Upper lobe of right lung (tissue), 1 donor: ENCODE data around the gene COASY. TPM values are rescaled to one million over a fixed set of nuclear protein-coding genes. Genes with fewer than 3 reads are reported as not detected.

ENCODE experiments used
- ATAC-seq: fragments of 200-7000 bp; cut with Tn5 transposase; one replicate; pipeline ENCODE4 v1.9.1; 2020; ENCODE audit warnings: mild to moderate bottlenecking, moderate library complexity
- DNase-seq: peaks from one replicate; pipeline ENCODE4 v3.0.0-alpha.2; 2020
- H3K27ac ChIP-seq: fragments of 200-600 bp; one replicate; pipeline ENCODE4 v1.8.0; 2022
- H3K27me3 ChIP-seq: fragments of 200-600 bp; one replicate; pipeline ENCODE4 v1.8.0; 2022; ENCODE audit warnings: mild to moderate bottlenecking
- H3K36me3 ChIP-seq: fragments of 200-600 bp; one replicate; pipeline ENCODE4 v1.8.0; 2022
- H3K4me1 ChIP-seq: fragments of 200-600 bp; one replicate; pipeline ENCODE4 v1.8.0; 2022
- H3K4me3 ChIP-seq: fragments of 200-600 bp; one replicate; pipeline ENCODE4 v1.8.0; 2022; ENCODE audit warnings: mild to moderate bottlenecking
- H3K9me3 ChIP-seq: fragments of 200-600 bp; one replicate; pipeline ENCODE4 v1.8.0; 2022
- intact Hi-C: fragments of 100-400 bp; cut with DNase I; formaldehyde crosslinking; loops from one replicate; pipeline ENCODE4 v1.11.0; 2022
- total RNA-seq: library from RNA; stranded (reverse); fragmentation: NEBNext Ultra II Directional; extraction: Animal tissue kit (Norgen Biotek cat#: 25700); gene quantifications from one replicate; pipeline ENCODE4 v1.2.1, GENCODE V29; 2021
- TF ChIP-seq, protein P1 (sequence below): fragments of 200-600 bp; IDR thresholded peaks from one replicate; pipeline ENCODE4 v1.8.0; 2022; ENCODE audit warnings: antibody characterized with exemption
- donor health status: DM: no; HTN: yes; CAD: no; lungs with severe emphysema.

The COASY gene
- total RNA-seq, 1 donor from 2014 or later = 63.3 TPM

DNA sequence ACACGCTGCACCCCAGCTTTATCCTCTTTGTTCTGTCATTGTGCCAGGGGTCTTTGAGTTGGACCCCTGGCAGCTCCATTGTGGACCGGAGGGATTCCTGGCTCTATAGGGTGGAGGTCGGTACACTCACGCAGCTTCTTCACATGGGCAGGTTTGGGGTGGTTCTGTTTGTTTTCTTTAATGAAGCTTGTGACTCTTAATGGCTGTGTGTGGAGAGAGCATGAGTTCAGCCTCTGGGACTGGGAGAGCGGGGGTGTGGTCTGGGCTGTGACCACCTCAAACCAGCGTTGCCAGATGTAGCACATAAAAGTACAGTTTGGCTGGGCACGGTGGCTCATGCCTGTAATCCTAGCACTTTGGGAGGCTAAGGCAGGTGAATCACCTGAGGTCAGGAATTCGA lies 47.1 kb upstream of the COASY start:
- Histone ChIP-seq H3K9me3 (no peaks in the 10 kb centered on the region), H3K27ac (no peak overlapping the region), H3K4me3 (no peak overlapping the region), H3K36me3 (peaks cover 36% of the 10 kb centered on the region), H3K27me3 (no peaks in the 10 kb centered on the region), H3K4me1 (peaks cover 44% of the 10 kb centered on the region)
- TF ChIP-seq, protein P1, sequence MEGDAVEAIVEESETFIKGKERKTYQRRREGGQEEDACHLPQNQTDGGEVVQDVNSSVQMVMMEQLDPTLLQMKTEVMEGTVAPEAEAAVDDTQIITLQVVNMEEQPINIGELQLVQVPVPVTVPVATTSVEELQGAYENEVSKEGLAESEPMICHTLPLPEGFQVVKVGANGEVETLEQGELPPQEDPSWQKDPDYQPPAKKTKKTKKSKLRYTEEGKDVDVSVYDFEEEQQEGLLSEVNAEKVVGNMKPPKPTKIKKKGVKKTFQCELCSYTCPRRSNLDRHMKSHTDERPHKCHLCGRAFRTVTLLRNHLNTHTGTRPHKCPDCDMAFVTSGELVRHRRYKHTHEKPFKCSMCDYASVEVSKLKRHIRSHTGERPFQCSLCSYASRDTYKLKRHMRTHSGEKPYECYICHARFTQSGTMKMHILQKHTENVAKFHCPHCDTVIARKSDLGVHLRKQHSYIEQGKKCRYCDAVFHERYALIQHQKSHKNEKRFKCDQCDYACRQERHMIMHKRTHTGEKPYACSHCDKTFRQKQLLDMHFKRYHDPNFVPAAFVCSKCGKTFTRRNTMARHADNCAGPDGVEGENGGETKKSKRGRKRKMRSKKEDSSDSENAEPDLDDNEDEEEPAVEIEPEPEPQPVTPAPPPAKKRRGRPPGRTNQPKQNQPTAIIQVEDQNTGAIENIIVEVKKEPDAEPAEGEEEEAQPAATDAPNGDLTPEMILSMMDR = no peak
- intact Hi-C loops = loop anchor here (5.0 to 10.0 kb wide), 2 partner anchors 88 to 210 kb away; no protein-coding TSS in a partner anchor
- ATAC-seq = no peak
- peak; percentile 13 for DNase-seq

DNA sequence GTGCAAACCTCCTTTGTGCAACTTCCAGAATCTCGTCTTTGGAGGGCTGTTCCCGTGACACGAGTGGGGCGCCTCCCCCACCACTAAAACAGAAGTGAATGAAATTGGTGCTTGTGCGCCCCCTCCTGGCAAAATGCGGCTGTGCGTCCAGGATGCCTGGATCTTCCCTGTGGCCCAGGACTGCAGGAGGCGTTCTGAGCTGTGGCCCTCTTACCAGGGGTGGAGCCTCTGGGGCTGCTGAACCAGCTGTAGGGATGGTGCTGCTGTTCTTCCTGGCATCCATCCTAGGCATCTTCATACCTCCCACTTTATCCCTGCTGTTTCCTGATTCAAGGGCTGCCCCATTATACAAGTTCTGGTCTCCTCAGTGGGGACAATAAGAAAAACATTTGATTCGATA lies 44.4 kb upstream of the COASY start:
- intact Hi-C loops = loop anchor here (10.0 kb wide), 1 partner anchor 213 kb away; no protein-coding TSS in a partner anchor
- H3K36me3 ChIP-seq = peaks cover 29% of the 10 kb centered on the region
- no peaks in the 10 kb centered on the region for H3K9me3 ChIP-seq
- TF ChIP-seq, protein P1 = peak; percentile 95
- no peaks in the 10 kb centered on the region for H3K27me3 ChIP-seq
- ATAC-seq = peak; percentile 87
- peak; percentile 92 for DNase-seq
- H3K4me3 ChIP-seq = no peak overlapping the region
- peaks cover 65% of the 10 kb centered on the region for H3K4me1 ChIP-seq
- H3K27ac ChIP-seq = peak overlapping the region; percentile 81

DNA sequence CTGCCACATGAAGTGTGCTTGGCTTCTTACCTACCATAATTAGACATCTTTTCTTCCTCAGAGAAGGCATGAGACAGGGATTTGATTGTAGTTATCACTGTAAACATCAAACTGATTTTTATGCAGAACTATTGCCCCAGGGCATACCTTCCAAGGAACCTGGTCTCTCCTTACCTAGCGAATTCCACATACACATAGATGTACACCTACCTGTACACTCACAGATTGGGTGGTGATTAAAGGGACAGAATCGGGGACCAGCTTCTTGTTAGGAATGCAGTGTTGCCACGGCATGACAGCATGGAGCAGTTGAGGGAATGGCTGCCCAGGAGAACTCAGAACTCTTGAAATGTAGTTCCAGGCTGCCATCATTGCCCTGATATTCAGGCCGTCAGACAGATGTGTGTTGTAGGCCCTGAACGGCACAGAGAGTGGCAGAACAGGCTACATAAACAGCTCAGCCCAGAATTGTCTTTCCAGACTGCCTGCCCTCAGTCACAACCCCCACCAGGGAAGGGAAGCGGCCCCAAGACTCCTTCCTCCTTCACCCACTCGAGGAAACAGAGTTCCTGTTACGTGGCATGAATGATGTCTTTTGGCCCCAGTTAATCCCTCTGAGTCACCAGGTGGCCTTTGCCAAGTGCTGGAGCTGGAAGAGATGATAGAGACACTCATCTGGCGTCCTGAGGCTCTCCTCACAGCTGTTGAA lies 43.7 kb upstream of the COASY start:
- peak; percentile 71 for ATAC-seq
- peaks cover 68% of the 10 kb centered on the region for H3K4me1 ChIP-seq
- no peak overlapping the region for H3K4me3 ChIP-seq

DNA sequence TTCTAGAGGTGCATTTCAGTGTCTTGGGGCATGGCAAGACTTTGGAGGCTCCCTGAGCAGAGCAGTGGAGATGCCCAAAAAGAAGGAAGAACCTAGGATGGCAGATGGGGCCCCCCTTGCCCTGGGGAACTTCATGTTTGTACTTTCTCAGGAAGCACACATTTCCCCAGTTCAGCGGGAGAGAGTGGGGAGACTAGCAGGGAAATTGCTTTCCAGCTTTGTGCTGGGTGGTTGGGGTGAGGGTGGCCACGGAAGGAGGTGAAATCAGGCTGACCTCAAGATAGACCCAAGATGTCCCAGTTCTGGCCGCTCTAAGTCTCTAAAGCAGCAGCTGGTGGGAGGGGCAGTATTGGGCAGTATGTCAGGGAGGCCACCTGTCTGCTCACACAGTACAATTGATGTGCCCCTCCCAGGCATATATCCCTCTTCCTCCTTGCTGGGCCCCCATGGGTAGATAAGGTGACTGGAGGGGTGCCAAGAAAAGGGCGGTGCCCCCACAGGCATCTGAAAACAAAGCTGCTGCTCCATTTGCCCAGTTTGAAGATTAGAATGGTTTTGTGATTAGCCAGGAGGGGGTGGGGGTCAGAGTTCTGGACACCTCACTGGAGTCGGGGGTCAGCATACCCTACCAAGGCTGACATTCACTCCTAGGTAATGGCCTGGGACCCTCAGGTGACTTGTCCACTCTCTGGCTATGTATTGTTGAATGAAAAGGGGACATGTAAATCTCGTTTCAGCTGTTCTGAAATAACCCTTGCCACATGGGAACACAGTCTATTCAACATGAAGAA lies 43.0 kb upstream of the COASY start:
- no peaks in the 10 kb centered on the region for H3K9me3 ChIP-seq
- no peaks in the 10 kb centered on the region for H3K27me3 ChIP-seq
- TF ChIP-seq, protein P1 = no peak
- intact Hi-C loops = loop anchor here (10.0 kb wide), 1 partner anchor 214 kb away; no protein-coding TSS in a partner anchor
- H3K4me1 ChIP-seq = peaks cover 70% of the 10 kb centered on the region
- DNase-seq = peak; percentile 63
- H3K4me3 ChIP-seq = no peak overlapping the region
- peak overlapping the region; percentile 81 for H3K27ac ChIP-seq
- ATAC-seq = peak; percentile 5
- peaks cover 25% of the 10 kb centered on the region for H3K36me3 ChIP-seq

More for the DNA sequence above, 43.7 kb upstream of the COASY start:
- no peaks in the 10 kb centered on the region for H3K9me3 ChIP-seq
- H3K27ac ChIP-seq = peak overlapping the region; percentile 81
- peaks cover 29% of the 10 kb centered on the region for H3K36me3 ChIP-seq
- no peaks in the 10 kb centered on the region for H3K27me3 ChIP-seq
- intact Hi-C loops = loop anchor here (10.0 kb wide), 1 partner anchor 213 kb away; no protein-coding TSS in a partner anchor
- TF ChIP-seq, protein P1 = no peak
- peak; percentile 76 for DNase-seq

DNA sequence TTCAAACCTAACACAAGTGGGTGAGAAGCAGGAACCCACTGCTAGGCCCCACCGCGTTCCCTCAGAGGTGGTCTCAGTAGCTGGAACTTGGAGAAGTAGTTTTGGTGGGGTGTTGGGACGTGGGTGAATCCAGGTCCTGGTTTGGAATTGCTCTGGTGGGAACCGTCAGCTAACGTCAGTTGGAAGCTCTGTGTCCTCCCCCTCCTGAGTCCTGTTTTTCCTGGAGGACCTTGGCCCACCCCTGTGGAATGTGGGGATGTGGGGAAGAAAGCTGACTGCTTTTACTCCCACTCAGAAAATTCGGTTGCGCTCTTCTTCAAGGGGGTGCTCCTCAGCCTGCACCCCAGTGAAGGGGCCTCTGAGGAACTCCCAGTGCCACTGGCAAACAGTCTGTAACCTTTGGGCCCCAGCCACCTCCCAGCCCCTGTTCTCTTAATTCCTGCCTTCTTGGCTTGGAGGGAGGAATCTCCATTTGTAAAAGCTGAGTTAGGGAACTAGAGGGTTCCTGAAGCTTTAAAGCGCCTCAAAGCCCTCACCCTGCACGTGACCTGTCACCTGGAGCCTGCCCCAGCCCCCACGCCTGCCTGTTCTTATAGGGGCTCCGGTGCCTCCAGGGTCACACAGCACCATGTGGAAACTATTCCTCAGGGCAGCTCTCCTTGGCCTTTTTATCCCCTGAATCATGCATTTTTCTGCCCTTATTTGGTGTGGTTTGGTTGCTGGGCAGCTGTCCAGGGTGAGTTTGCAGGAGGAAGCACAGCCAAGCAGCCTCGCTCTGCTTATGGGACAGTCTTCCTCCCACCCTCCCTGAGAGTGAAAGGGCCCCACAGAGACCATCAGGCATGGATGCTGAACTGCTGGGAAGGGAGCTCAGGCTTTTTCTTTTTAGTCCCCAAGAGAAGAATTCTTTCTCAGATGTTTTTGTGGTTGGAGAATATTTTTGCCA lies 42.1 kb upstream of the COASY start:
- Histone ChIP-seq H3K27me3 (no peaks in the 10 kb centered on the region), H3K27ac (peak overlapping the region; percentile 81), H3K9me3 (no peaks in the 10 kb centered on the region), H3K4me3 (no peak overlapping the region), H3K4me1 (peaks cover 70% of the 10 kb centered on the region), H3K36me3 (peaks cover 17% of the 10 kb centered on the region)
- DNase-seq (peak; percentile 77), ATAC-seq (peak; percentile 51)
- intact Hi-C loops = loop anchor here (10.0 kb wide), 1 partner anchor 215 kb away; no protein-coding TSS in a partner anchor
- TF ChIP-seq, protein P1 = no peak
